ENCODE measurements around the gene EHMT2. TPM values are rescaled to one million over a fixed set of nuclear protein-coding genes. Genes with fewer than 3 reads are reported as not detected.

The EHMT2 gene
- total and polyA plus RNA-seq, 2 of the 13 experiments (the other 11 are each of a cell fraction or from before 2014, with no cell fraction given), result 55.2 to 69.2 TPM

GRCh38 chr6:31907158-31907813, 9.8 kb upstream of the EHMT2 start (continued):
- TF ChIP-seq, protein P1, sequence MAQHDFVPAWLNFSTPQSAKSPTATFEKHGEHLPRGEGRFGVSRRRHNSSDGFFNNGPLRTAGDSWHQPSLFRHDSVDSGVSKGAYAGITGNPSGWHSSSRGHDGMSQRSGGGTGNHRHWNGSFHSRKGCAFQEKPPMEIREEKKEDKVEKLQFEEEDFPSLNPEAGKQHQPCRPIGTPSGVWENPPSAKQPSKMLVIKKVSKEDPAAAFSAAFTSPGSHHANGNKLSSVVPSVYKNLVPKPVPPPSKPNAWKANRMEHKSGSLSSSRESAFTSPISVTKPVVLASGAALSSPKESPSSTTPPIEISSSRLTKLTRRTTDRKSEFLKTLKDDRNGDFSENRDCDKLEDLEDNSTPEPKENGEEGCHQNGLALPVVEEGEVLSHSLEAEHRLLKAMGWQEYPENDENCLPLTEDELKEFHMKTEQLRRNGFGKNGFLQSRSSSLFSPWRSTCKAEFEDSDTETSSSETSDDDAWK (CRISPR knock-in tag; IDR thresholded peaks at IDR 0.05), result no peak
- TF ChIP-seq ZNF34 (CRISPR knock-in tag; IDR thresholded peaks at IDR 0.05; ENCODE audit: borderline replicate concordance) (no peak), ZNF263 (CRISPR knock-in tag; IDR thresholded peaks at IDR 0.05) (peak; percentile 80), E2F1 (CRISPR knock-in tag; IDR thresholded peaks at IDR 0.05) (no peak), ZSCAN20 (CRISPR knock-in tag; IDR thresholded peaks at IDR 0.05; ENCODE audit: borderline replicate concordance) (peak; percentile 79; the same call in 1 of the 2 replicates), GATAD2A (CRISPR knock-in tag; IDR thresholded peaks at IDR 0.05) (peak; percentile 54; the same call in 1 of the 2 replicates), NR2F6 (IDR thresholded peaks at IDR 0.05) (no peak), NR2F6 (CRISPR knock-in tag; IDR thresholded peaks at IDR 0.05) (peak; percentile 20; the same call in 1 of the 2 replicates), SUZ12 (IDR thresholded peaks at IDR 0.05; ENCODE audit: low read depth, low read length) (no peak), ZNF460 (CRISPR knock-in tag; IDR thresholded peaks at IDR 0.05; ENCODE audit: borderline replicate concordance) (no peak; the same call in 1 of the 2 replicates), LCORL (IDR thresholded peaks at IDR 0.05) (no peak), LCORL (CRISPR knock-in tag; IDR thresholded peaks at IDR 0.05) (peak; percentile 19; the same call in 1 of the 2 replicates), ZMYM3 (CRISPR knock-in tag; IDR thresholded peaks at IDR 0.05) (0 out of 2 replicates have a peak, but pooled peaks have one; percentile 37), ZNF766 (CRISPR knock-in tag; IDR thresholded peaks at IDR 0.05; ENCODE audit: borderline replicate concordance) (peak; percentile 69; the same call in 1 of the 2 replicates), ZBTB3 (CRISPR knock-in tag; IDR thresholded peaks at IDR 0.05; ENCODE audit: borderline replicate concordance, low read depth) (peak; percentile 74; the same call in 1 of the 2 replicates), RXRB (CRISPR knock-in tag; IDR thresholded peaks at IDR 0.05; ENCODE audit: borderline replicate concordance) (peak; percentile 31; the same call in 1 of the 2 replicates), PHF21A (CRISPR knock-in tag; IDR thresholded peaks at IDR 0.05) (0 out of 2 replicates have a peak, but pooled peaks have one; percentile 21)
- TF ChIP-seq, protein P2, sequence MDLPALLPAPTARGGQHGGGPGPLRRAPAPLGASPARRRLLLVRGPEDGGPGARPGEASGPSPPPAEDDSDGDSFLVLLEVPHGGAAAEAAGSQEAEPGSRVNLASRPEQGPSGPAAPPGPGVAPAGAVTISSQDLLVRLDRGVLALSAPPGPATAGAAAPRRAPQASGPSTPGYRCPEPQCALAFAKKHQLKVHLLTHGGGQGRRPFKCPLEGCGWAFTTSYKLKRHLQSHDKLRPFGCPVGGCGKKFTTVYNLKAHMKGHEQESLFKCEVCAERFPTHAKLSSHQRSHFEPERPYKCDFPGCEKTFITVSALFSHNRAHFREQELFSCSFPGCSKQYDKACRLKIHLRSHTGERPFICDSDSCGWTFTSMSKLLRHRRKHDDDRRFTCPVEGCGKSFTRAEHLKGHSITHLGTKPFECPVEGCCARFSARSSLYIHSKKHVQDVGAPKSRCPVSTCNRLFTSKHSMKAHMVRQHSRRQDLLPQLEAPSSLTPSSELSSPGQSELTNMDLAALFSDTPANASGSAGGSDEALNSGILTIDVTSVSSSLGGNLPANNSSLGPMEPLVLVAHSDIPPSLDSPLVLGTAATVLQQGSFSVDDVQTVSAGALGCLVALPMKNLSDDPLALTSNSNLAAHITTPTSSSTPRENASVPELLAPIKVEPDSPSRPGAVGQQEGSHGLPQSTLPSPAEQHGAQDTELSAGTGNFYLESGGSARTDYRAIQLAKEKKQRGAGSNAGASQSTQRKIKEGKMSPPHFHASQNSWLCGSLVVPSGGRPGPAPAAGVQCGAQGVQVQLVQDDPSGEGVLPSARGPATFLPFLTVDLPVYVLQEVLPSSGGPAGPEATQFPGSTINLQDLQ (CRISPR knock-in tag; IDR thresholded peaks at IDR 0.05), result no peak
- TF ChIP-seq, protein P3, sequence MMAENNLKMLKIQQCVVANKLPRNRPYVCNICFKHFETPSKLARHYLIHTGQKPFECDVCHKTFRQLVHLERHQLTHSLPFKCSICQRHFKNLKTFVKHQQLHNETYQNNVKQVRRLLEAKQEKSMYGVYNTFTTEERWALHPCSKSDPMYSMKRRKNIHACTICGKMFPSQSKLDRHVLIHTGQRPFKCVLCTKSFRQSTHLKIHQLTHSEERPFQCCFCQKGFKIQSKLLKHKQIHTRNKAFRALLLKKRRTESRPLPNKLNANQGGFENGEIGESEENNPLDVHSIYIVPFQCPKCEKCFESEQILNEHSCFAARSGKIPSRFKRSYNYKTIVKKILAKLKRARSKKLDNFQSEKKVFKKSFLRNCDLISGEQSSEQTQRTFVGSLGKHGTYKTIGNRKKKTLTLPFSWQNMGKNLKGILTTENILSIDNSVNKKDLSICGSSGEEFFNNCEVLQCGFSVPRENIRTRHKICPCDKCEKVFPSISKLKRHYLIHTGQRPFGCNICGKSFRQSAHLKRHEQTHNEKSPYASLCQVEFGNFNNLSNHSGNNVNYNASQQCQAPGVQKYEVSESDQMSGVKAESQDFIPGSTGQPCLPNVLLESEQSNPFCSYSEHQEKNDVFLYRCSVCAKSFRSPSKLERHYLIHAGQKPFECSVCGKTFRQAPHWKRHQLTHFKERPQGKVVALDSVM (CRISPR knock-in tag; IDR thresholded peaks at IDR 0.05), result peak; percentile 77
- TF ChIP-seq, protein P4, sequence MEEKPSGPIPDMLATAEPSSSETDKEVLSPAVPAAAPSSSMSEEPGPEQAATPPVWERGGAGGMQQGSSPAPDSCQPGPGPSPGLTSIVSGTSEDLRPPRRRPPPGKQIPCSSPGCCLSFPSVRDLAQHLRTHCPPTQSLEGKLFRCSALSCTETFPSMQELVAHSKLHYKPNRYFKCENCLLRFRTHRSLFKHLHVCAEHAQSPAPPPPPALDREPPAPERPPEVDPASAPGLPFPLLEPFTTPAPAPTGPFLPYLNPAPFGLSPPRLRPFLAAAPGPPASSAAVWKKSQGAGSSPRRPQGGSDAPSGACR (CRISPR knock-in tag; IDR thresholded peaks at IDR 0.05), result 0 out of 2 replicates have a peak, but pooled peaks have one; percentile 36

Measured in HepG2 (cell line).